Measurements from ENCODE around the gene PLEKHA4.
A peak's percentile ranks its signal among the peaks of the same experiment; 100 is the strongest.
"Not testable (repeated sequence)": the region's sequence is repeated elsewhere in the genome, so short reads cannot be mapped to it uniquely, and the experiment has no call there.

PLEKHA4 gene, protein sequence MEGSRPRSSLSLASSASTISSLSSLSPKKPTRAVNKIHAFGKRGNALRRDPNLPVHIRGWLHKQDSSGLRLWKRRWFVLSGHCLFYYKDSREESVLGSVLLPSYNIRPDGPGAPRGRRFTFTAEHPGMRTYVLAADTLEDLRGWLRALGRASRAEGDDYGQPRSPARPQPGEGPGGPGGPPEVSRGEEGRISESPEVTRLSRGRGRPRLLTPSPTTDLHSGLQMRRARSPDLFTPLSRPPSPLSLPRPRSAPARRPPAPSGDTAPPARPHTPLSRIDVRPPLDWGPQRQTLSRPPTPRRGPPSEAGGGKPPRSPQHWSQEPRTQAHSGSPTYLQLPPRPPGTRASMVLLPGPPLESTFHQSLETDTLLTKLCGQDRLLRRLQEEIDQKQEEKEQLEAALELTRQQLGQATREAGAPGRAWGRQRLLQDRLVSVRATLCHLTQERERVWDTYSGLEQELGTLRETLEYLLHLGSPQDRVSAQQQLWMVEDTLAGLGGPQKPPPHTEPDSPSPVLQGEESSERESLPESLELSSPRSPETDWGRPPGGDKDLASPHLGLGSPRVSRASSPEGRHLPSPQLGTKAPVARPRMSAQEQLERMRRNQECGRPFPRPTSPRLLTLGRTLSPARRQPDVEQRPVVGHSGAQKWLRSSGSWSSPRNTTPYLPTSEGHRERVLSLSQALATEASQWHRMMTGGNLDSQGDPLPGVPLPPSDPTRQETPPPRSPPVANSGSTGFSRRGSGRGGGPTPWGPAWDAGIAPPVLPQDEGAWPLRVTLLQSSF

DNA sequence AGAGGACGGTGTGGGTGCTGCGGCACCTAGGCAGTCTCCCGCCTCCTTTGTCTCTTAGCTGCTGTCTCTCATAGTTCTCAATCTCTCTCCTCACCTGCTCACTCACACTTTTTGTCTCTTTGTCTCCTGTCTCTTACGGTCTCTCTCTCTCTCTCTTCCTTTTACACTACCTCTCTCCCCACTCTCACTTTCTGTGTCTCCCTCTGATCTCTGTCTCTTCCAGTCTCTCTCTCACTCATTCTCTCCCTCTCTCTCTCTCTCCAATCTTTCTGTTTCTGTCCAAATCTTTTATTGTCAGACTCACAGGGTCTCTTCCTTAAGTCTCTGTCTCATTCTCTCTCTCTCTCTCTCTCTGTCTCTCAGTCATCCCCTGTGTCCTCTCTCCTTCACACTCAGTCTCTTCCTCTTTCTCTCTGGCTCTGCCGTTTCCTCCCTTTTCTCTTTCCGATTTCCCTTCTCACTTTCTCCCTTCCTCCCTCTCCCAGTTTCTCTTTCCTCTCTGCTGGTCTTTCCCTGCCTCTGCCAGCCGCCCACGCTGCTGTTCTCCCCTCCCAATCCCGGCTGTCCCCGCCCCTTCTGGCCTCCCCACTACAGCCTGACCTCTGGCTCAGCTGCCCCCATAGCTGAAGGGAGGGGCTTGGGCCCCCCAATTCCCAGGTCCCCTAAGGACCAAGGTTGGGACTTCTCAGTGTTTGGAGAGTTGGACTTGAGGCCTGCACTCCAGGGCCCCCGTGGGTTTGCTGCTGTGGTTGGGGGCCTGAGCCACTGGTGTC lies at the start of gene PLEKHA4:
Gene PLEKHA4 (minus strand): TSS at position 504 of the 773 bp plus-strand sequence. CDS start 997 bp downstream, outside the sequence.
- peak; percentile 30 for DNase-seq

DNA sequence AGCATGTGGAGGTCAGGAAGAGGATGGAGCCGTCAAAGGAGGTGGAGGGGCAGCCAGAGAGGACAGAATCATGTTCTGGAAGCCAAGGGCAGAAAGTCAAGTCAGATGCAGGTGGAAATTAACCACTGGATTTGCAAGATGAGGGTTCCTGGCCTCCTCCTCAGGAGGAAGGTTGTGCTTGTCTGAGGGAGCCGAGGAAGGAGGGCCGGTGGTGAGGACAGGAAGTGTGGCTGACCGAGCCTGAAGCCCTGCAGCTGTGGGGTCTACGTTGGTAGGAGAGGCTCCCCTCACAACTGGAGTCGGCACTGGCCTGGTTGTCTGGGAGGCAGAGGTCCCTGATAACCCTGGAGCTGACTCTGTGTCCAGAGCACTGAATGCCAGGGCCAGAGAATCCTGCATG lies 49.7 kb upstream of the PLEKHA4 start:
- DNase-seq, result no peak

DNA sequence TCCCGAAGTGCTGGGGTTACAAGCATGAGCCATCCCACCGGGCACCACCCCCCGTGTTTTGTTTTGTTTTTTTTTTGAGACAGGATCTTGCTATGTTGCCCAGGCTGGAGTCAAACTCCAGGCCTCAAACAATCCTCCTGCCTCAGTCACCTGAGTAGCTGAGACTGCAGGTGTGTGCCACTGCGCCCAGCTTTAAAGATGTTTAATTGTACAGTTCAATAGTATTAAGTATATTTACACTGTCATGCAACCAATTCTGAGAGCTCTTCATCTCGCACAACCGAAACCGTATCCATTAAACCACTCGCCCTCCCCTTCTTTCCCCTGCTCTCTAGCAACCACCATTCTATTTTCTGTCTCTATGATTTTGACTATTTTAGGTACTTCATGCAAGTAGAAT lies 47.3 kb upstream of the PLEKHA4 start:
- no peak for DNase-seq

DNA sequence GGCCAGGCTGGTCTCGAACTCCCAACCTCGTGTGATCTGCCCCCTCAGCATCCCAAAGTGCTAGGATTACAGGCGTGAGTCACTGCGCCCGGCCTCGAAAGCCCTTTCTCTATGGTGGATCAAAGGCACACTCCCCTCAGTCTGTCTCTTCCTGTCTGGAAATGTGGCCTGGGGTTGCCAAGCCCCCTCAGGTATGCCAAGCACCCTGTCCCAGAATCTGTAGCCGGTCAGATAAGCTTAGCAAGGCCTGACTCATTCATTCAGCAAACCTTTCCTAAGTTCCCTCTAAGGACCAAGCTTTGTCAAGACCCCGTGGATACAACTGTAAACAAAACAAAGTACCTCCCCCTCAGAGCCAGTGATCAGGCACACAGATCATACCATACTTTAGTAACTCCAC lies 45.8 kb upstream of the PLEKHA4 start:
- no peak for DNase-seq

DNA sequence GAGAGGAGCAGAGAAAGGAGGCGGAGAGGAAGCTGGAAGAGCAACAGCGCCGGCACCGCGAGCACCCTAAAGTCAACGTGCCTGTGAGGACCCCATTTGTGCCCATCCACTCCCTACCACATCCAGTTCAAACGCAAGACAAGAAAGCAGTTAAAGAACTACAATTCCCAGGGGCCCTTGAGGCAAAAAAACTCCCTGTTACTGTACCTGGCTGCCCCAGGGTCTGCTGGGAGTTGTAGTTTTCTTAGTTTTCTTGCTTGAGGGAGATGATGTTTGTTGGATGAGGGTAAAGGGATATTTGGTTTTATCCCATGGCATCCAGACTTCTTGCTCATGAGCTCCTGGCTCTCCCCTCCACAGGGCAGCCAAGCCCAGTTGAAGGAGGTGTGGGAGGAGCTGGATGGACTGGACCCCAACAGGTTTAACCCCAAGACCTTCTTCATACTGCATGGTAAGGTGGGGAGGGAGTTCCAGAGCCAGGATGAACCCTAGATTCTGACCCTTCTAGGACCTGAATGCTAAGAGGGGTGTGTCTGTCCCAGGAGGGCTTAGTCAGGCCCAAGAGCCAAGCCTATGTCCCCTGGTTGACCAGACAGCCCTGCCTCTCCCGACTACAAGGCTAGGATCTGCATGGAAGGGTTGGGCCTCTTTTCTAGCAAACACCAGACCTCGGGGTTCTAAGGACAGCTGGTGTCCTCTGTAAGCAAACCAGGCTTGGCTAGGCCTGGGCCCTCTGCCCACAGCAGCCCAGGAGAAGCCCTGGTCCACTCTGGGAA lies 44.9 kb upstream of the PLEKHA4 start:
- DNase-seq, result peak; percentile 66

DNA sequence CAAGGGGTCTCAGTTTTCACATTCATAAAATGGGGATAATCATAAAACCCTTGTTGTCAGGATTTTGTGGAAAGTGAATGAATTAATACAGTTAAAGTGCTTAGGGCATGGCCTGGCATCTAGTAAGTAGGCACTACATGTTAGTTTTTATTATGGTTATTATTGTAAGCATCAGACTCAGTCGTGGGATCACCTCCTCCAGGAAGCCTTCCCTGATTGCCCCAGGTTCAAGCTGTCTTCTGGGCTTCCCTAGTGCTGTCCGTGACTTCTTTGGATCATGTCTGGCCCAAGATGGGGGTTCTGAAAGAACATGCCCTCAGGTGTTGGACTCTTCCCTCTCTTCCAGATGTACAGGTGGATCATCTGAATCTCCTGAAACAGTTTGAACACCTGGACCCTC lies 42.4 kb upstream of the PLEKHA4 start:
- no peak for DNase-seq

DNA sequence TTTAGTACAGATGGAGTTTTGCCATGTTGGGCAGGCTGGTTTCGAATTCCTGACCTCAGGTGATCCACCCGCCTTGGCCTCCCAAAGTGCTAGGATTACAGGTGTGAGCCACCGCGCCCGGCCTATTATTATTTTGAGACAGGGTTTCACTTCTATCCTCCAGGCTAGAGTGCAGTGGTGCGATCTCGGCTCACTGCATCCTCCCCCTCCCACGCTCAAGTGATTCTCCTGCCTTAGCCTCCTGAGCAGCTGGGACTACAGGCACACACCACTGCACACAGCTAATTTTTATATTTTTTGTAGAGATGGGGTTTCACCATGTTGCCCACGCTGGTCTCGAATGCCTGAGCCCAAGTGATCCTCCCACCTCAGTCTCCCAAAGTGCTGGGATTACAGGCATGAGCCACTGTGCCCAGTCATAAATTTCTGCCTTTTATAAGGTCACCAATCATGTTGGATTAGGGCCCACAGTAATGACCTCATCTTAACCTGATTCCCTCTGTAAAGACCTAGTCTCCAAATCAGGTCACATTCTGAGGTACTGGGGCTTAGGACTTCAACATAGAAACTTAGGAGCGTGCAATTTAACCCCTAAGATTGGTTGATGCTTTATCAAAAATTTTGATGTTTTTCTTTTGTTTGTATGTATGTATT lies 41.1 kb upstream of the PLEKHA4 start:
- not testable (repeated sequence) for DNase-seq

DNA sequence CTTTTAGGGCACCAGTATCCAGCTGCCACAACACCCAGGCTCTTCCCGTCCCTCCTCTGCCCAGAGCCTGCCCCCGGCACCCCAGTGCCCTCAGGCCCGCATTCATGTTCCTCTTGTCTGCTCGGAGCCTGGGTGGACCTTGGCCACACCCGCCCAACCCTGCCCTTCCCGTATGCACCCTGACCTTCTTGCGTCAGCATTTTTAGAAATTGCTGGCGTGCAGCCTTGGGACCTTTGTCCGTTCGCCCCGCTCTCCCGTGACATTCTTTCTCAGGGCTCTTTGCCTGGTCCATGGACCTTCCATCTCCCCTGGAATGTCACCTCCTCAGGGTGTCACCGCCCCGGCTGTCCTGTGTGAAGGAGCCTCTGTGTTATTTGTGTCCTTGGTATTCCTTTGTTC lies 39.3 kb upstream of the PLEKHA4 start:
- DNase-seq, result no peak

DNA sequence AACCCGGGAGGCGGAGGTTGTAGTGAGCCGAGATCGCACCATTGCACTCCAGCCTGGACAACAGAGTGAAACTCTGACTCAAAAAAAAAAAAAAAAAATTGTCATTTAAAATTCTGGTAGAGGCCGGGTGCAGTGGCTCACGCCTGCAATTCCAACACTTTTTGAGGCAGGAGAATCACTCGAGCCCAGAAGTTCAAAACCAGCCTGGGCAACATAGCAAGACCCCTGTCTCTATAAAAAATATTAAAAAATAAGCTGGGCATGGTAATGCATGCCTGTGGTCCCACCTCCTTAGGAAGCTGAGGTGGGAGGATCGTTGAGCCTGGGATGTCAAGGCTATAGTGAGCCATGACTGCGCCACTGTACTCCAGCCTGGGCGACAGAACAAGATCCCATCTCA lies 37.9 kb upstream of the PLEKHA4 start:
- DNase-seq, result no peak

DNA sequence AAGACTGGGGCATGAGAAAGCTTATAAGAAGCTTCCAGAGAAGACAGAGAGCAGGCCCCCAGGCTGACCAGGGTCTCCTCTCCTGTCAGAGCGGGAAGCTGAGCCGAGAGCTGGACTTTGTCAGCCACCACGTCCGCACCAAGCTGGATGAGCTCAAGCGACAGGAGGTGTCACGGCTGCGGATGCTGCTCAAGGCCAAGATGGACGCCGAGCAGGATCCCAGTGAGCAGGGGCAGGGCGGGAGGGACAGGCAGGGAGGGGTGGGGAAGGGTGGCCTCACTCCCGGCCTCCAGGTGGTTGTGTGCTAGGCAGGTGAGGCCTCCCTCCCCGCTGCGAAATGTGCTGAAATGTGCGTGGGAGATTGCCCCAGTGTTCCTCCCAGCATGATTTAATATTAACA lies 37.2 kb upstream of the PLEKHA4 start:
- no peak for DNase-seq

DNA sequence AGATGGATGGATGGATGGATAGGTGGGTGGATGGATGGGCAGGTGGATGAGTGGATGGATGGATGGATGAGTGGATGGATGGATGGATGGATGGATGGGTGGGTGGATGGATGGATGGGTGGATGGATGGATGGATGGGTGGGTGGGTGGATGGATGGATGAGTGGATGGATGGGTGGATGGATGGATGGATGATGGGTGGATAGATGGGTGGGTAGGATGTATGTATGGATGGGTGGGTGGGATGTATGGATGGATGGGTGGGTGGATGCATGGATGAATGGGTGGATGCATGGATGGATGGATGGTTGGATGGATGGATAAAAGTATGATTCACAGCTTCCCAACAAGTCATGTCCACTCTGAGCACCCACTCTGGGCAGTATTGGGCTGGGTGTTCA lies 35.4 kb upstream of the PLEKHA4 start:
- DNase-seq, result not testable (repeated sequence)

DNA sequence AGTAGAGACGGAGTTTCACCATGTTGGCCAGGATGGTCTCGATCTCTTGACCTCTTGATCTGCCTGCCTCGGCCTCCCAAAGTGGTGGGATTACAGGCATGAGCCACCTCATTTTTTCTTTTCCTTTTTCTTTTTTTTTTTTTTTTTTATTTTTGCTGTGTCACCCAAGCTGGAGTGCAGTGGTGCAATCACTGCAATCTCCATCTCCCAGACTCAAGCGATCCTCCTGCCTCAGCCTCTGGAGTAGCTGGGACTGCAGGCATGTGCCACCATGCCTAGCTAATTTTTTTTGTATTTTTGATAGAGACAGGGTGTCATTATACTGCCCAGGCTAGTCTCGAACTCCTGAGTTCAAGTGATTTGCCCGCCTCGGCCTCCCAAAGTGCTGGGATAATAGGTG lies 33.9 kb upstream of the PLEKHA4 start:
- DNase-seq, result not testable (repeated sequence)

DNA sequence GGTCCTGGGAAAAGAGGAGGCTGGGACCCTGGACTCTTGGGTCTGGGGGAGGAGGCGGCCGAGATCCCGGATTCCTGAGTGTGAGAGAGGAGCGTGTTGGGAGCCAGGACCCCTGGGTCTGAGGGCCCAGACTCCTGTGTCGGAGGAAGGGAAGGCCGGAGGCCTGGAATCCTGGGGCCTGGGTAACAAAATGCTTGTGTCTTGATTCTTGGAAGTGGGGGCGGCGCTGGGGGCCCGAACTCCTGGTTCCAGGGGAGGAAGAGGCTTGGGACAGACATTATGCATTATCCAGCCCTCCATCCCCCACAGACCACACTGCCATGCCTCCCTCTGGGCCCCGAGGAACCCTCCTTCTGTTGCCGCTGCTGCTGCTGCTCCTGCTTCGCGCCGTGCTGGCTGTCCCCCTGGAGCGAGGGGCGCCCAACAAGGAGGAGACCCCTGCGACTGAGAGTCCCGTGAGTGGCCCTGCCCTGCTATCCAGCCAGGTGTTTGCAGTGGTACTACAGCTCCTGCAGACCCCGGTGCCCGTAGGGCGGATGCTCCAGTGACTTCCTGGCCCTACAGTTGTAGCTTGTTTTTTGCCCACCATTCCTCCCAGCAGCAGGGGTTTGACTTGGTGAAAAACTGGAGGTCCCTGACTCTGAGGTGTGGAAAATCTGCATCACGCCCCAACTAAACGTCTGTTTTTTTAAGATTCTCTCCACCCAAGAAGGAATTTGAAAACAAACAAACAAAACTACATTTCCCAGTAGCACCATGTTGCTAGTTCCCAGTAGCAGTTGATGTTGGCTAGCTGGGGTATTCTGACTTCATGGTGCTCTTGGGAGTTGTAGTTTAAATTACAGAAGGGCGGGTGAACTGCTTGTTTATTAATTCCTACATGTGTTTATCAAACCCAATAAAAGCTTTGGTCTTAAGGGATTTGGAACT lies 32.3 kb upstream of the PLEKHA4 start:
- DNase-seq, result peak; percentile 45

DNA sequence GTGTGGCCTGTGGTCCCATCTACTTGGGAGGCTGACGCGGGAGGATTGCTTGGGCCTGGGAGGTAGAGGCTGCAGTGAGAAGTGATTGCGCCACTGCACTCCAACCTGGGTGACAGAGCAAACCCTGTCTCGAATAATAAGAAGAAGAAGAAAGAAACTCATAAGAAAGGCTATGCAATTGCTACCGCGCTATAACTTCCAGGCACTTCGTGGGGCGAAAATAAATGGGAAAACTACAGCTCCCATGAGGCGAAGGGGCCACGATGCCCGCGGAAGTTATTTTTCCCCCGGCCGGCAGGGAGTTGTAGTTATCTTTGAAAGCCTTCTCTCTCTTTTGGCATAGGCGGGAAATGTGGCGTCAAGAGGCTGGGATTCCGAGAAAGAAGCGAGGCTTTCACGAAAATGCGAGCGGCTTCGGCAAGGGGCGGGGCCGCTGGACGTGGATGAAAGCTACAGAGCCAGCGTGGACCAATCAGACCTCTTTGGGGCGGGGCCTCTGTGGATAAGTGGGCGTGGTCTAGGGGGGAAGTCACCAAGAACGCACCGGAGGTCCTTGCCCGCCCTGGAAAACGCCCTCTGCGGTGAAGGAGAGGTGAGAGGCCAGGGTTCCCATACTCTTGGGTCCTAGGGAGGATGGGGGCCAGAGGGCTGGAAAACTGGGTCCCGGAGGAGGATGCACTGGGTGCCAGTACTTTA lies 31.5 kb upstream of the PLEKHA4 start, which contains the start of gene NUCB1:
Gene NUCB1 (plus strand): TSS at position 532 of the 696 bp plus-strand sequence. CDS start 485 bp downstream, outside the sequence.
- DNase-seq, result peak; percentile 99

DNA sequence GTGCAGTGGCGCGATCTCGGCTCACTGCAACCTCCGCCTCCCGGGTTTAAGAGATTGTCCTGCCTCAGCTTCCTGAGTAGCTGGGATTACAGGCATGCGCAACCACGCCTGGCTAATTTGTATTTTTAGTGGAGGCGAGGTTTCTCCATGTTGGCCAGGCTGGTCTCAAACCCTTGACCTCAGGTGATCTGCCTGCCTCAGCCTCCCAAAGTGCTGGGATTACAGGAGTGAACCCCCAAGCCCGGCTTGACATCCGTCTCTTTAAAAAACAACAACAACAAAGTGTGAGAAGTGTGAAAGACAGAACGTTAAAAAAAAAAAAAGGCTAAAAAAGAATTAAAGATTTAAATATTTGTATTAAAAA lies 31.0 kb upstream of the PLEKHA4 start:
- DNase-seq, result peak; percentile 62

DNA sequence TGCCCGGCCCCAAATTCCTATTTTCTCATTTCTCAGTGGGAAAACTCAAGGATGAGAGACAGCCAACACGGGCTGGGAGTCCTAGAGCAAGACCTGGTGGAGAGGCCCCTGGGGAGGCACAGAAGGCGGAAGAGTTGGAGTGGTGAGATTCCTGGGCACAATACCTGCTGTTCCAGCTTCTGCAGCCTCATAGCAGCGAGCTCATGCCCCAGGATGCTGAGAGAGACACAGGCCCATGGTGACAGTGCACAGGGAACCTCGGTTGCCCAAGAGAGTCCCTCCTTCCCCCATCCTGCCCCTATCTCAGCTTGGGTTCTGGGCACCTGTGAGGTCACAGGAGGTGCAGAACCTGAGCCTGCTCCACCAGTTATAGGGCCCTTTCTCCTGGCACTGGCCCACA lies 28.8 kb upstream of the PLEKHA4 start:
- no peak for DNase-seq

DNA sequence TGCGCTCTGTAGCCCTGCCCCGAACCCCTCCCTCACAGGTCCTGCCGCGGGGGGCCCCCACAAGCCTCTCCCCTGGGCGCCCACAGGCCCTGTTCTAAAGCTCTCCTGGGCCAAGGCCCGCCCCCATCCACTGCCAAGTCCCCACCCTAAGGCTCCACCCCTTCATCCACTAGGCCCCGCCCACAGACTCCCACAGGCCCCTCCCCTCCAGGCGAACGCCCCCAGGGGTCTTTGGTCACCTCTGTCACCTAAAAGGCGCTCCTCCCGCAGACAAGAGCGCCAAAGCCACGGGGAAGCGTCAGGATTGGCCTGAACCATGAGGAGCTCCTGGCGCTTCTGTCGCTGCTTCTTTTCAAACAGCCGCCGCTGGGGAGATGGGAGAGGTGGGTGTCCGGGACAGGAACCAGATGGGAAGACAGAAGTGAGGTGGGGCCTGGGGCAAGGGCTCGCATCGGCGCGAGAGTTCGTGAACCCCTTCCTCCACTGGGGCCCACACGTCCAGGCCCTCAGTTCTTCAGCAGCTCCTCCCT lies 27.8 kb upstream of the PLEKHA4 start:
- DNase-seq, result peak; percentile 31

DNA sequence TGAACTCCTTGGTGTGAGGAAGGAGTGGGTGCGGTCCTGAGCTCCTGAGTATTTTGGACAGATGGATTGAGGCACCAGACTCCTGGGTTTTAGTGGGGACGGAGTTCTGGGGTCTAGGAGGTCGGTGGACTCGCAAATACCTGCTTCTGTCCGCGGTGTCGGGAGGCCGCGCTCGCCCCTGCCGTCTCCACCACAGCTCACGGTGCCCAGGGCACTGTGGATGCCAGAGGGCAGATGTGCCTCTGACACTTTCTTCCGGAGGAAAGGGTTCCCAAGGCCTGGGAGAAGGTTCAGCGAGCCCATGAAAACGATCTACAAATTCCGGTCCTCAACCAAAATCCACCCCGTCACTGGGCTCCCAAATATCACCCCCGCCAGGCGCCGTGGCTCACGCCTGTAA lies 26.8 kb upstream of the PLEKHA4 start:
- DNase-seq, result no peak

DNA sequence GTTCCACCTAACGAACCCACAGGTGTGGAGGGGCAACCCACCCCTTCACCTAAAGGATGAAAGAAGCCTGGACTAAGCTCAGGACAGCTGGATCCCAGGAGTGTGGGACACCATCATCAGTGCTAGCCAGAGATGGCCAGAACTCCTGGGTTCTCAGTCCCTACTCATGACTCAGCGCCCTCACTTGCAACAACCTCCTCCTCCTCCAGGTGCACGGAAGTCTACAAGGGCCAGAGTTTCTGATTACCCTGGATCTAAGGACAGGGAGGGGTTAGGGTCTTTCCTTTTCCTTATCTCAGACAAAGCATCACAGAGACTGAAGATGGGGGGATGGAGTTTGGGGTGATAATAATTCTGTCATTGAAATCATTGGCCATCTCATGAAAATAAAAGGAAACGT lies 22.1 kb upstream of the PLEKHA4 start:
- peak; percentile 50 for DNase-seq

DNA sequence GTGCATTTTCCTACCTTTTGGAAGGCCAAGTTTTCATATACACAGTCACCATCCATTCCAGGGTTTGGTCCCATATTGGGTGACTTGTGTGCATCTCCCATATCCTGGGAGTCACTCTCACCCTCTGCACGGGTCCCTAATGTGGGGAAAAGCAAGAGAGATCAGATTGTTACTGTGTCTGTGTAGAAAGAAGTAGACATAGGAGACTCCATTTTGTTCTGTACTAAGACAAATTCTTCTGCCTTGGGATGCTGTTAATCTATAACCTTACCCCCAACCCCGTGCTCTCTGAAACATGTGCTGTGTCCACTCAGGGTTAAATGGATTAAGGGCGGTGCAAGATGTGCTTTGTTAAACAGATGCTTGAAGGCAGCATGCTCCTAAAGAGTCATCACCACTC lies 21.1 kb upstream of the PLEKHA4 start:
- not testable (repeated sequence) for DNase-seq

Data from NCI-H82 (cell line).